PFSK-1 (cell line): ENCODE measurements around the gene PTPRN2.

Source experiments
- POLR2AphosphoS5 ChIP-seq: IDR thresholded peaks from 2 replicates; pipeline ENCODE4 v1.6.1; 2012; ENCODE audit warnings: low read depth, mild to moderate bottlenecking, control low read depth, low read length, moderate library complexity
- TAF1 ChIP-seq: IDR thresholded peaks from 2 replicates; pipeline ENCODE4 v1.6.1; 2012; ENCODE audit warnings: low read length, control low read depth, borderline replicate concordance; ENCODE audit not compliant: insufficient read depth

GRCh38 chr7:157820796-157821195 is 766.8 kb downstream of the PTPRN2 start:
- TF ChIP-seq TAF1, result no peak
- TF ChIP-seq POLR2AphosphoS5, result no peak
